Loucy (cell line): ENCODE measurements around the gene BPI.

Source experiments
- H2AFZ ChIP-seq: fragments of 200-600 bp; sonication (generic); 2 replicates; pipeline ENCODE4 v1.6.0; 2016; ENCODE audit warnings: antibody characterized with exemption, mild to moderate bottlenecking, low read length, moderate library complexity
- H3F3A ChIP-seq: fragments of 200-600 bp; 2 replicates; pipeline ENCODE4 v1.6.0; 2016; ENCODE audit warnings: antibody characterized with exemption, low read depth, mild to moderate bottlenecking
- H3K27me3 ChIP-seq: fragments of 200-600 bp; sonication (generic); 2 replicates; pipeline ENCODE4 v1.6.1; 2014; ENCODE audit warnings: low read length, mild to moderate bottlenecking; ENCODE audit not compliant: insufficient read depth, poor library complexity, severe bottlenecking
- H3K36me3 ChIP-seq: fragments of 200-600 bp; sonication (generic); 2 replicates; pipeline ENCODE4 v1.6.1; 2016; ENCODE audit warnings: low read length; ENCODE audit not compliant: insufficient read depth
- H3K4me1 ChIP-seq: fragments of 200-600 bp; sonication (generic); 2 replicates; pipeline ENCODE4 v1.5.1; 2014; ENCODE audit warnings: low read length, mild to moderate bottlenecking; ENCODE audit not compliant: insufficient read depth, poor library complexity, severe bottlenecking
- H3K4me2 ChIP-seq: fragments of 200-600 bp; sonication (generic); 2 replicates; pipeline ENCODE4 v1.6.0; 2014; ENCODE audit warnings: antibody characterized with exemption, low read length, low read depth, mild to moderate bottlenecking; ENCODE audit not compliant: poor library complexity, severe bottlenecking
- H3K4me3 ChIP-seq: fragments of 200-600 bp; sonication (generic); 2 replicates; pipeline ENCODE4 v1.5.1; 2014; ENCODE audit warnings: low read length, mild to moderate bottlenecking, mixed read lengths; ENCODE audit not compliant: poor library complexity, severe bottlenecking
- H3K79me2 ChIP-seq: fragments of 200-600 bp; sonication (generic); 2 replicates; pipeline ENCODE4 v1.6.1; 2014; ENCODE audit warnings: low read length; ENCODE audit not compliant: insufficient read depth
- H3K9ac ChIP-seq: fragments of 200-600 bp; sonication (generic); 2 replicates; pipeline ENCODE4 v1.6.0; 2014; ENCODE audit warnings: mild to moderate bottlenecking, low read depth, low read length, moderate library complexity; ENCODE audit not compliant: poor library complexity, severe bottlenecking
- H3K9me2 ChIP-seq: fragments of 200-600 bp; sonication (generic); replicated peaks from 2 replicates; pipeline ENCODE4 v1.6.1; 2016; ENCODE audit warnings: low read depth, low read length, mixed read lengths
- H3K9me3 ChIP-seq: fragments of 200-600 bp; sonication (generic); 2 replicates; pipeline ENCODE4 v1.6.1; 2014; ENCODE audit warnings: mild to moderate bottlenecking, antibody characterized with exemption, low read length, low read depth; ENCODE audit not compliant: insufficient read depth
- H4K20me1 ChIP-seq: fragments of 200-600 bp; sonication (generic); 2 replicates; pipeline ENCODE4 v1.6.0; 2014; ENCODE audit warnings: antibody characterized with exemption, low read length, mild to moderate bottlenecking; ENCODE audit not compliant: insufficient read depth, poor library complexity, severe bottlenecking
- EZH2phosphoT487 ChIP-seq: fragments of 200-600 bp; IDR thresholded peaks from 2 replicates; pipeline ENCODE4 v1.6.1; 2018; ENCODE audit warnings: antibody characterized with exemption, mild to moderate bottlenecking, moderate library complexity, borderline replicate concordance
- TF ChIP-seq, protein P1 (sequence below): fragments of 200-600 bp; sonication (generic); conservative IDR thresholded peaks from 2 replicates; pipeline ENCODE4 v1.5.1; 2014; ENCODE audit warnings: mild to moderate bottlenecking, antibody characterized with exemption, low read length

BPI gene

GRCh38 chr20:38340693-38341092 is 36.7 kb downstream of the BPI start:
- no peaks in the 10 kb centered on the region for H3K79me2 ChIP-seq
- no peaks in the 10 kb centered on the region for H3F3A ChIP-seq
- H3K9me2 ChIP-seq = no peaks in the 10 kb centered on the region
- no peaks in the 10 kb centered on the region for H3K9me3 ChIP-seq
- no peak overlapping the region for H3K9ac ChIP-seq
- no peak overlapping the region for H3K4me3 ChIP-seq
- no peaks in the 10 kb centered on the region for H3K36me3 ChIP-seq
- no peak overlapping the region for H2AFZ ChIP-seq
- H3K4me1 ChIP-seq = no peaks in the 10 kb centered on the region
- no peaks in the 10 kb centered on the region for H3K27me3 ChIP-seq
- no peak for TF ChIP-seq EZH2phosphoT487
- TF ChIP-seq, protein P1, sequence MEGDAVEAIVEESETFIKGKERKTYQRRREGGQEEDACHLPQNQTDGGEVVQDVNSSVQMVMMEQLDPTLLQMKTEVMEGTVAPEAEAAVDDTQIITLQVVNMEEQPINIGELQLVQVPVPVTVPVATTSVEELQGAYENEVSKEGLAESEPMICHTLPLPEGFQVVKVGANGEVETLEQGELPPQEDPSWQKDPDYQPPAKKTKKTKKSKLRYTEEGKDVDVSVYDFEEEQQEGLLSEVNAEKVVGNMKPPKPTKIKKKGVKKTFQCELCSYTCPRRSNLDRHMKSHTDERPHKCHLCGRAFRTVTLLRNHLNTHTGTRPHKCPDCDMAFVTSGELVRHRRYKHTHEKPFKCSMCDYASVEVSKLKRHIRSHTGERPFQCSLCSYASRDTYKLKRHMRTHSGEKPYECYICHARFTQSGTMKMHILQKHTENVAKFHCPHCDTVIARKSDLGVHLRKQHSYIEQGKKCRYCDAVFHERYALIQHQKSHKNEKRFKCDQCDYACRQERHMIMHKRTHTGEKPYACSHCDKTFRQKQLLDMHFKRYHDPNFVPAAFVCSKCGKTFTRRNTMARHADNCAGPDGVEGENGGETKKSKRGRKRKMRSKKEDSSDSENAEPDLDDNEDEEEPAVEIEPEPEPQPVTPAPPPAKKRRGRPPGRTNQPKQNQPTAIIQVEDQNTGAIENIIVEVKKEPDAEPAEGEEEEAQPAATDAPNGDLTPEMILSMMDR = no peak
- H3K4me2 ChIP-seq = no peak overlapping the region
- no peaks in the 10 kb centered on the region for H4K20me1 ChIP-seq

DNA sequence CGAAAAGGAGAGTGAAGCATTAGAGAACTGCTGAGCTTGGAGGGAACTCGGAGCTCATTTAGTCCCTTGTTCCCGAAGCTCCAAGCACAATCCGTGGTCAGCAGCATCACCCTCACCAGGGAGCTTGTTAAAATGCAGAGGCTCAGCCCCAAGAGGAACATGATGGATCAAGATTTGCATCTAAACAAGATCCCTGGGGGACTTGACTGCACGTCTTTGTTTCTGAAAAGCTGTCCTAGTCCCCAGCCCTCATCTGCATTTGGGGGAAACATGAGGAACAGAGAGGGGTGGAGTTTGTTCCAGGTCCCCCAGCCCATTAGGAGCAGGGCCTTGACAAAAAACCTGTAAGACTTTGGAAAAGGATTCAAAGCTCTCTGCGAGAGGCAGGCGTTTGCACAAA is 38.3 kb downstream of the BPI start:
- no peaks in the 10 kb centered on the region for H4K20me1 ChIP-seq
- no peak overlapping the region for H3K4me2 ChIP-seq
- no peaks in the 10 kb centered on the region for H3K4me1 ChIP-seq
- H3K9me3 ChIP-seq = no peaks in the 10 kb centered on the region
- no peak overlapping the region for H2AFZ ChIP-seq
- H3K36me3 ChIP-seq = no peaks in the 10 kb centered on the region
- no peaks in the 10 kb centered on the region for H3K9me2 ChIP-seq
- H3K27me3 ChIP-seq = no peaks in the 10 kb centered on the region
- H3K4me3 ChIP-seq = no peak overlapping the region
- H3F3A ChIP-seq = no peaks in the 10 kb centered on the region
- no peaks in the 10 kb centered on the region for H3K79me2 ChIP-seq
- TF ChIP-seq EZH2phosphoT487 = no peak
- TF ChIP-seq, protein P1 = no peak
- no peak overlapping the region for H3K9ac ChIP-seq

DNA sequence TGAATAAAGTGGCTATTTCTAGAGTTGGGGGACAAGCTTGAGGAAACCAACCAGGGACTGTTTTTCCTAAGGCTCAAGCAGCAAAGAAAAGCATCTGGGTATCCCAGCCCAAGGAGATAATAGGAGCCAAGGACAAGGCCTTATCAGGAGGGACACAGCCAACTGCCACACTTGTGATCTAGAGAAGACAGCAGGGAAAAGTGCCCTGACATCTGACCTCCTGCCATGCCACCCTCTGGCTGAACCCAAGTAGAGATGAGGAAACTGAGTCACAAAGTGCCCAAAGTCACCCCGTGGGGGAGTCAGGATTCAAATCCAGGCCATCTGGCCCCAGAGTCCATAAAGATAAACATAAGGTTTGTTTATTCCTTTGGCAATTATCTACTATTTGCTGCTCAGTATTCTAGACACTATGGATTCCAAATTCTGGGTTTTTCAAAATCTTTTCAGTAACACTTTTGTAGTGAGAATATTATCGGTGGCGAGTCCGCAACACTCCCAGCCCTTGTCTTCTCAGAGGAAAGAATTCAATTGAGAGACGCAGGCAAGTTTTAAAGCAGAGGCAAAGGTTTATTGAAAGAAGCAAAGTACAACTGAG is 38.9 kb downstream of the BPI start:
- Histone ChIP-seq H3F3A (no peaks in the 10 kb centered on the region), H2AFZ (no peak overlapping the region), H4K20me1 (no peaks in the 10 kb centered on the region), H3K36me3 (no peaks in the 10 kb centered on the region), H3K79me2 (no peaks in the 10 kb centered on the region), H3K4me3 (no peak overlapping the region), H3K9ac (no peak overlapping the region), H3K4me1 (no peaks in the 10 kb centered on the region), H3K27me3 (no peaks in the 10 kb centered on the region), H3K4me2 (no peak overlapping the region), H3K9me2 (no peaks in the 10 kb centered on the region), H3K9me3 (no peaks in the 10 kb centered on the region)
- no peak for TF ChIP-seq EZH2phosphoT487
- TF ChIP-seq, protein P1 = no peak
